ENCODE data around the gene OPCML.

Gene OPCML

GRCh38 chr11:132595246-132595645, 937.1 kb downstream of the OPCML start:
- no peak overlapping the region for H3K4me3 ChIP-seq (ENCODE audit: low read length)
- no peak for DNase-seq (ENCODE audit: low read depth)
- TF ChIP-seq CTCF (conservative IDR thresholded peaks at IDR 0.05; ENCODE audit: low read length): no peak

- TF ChIP-seq CTCF (conservative IDR thresholded peaks at IDR 0.05; ENCODE audit: low read length): no peak
- H3K4me3 ChIP-seq (ENCODE audit: low read length): no peak overlapping the region
- no peak for DNase-seq (ENCODE audit: low read depth)
These were observed 941.3 kb downstream of the OPCML start for GRCh38 chr11:132590986-132591385.

GRCh38 chr11:132590554-132590953, 941.7 kb downstream of the OPCML start:
- TF ChIP-seq CTCF (conservative IDR thresholded peaks at IDR 0.05; ENCODE audit: low read length): no peak
- H3K4me3 ChIP-seq (ENCODE audit: low read length): no peak overlapping the region
- DNase-seq (ENCODE audit: low read depth): no peak

- TF ChIP-seq CTCF (conservative IDR thresholded peaks at IDR 0.05; ENCODE audit: low read length): no peak
- H3K4me3 ChIP-seq (ENCODE audit: low read length): no peak overlapping the region
- DNase-seq (ENCODE audit: low read depth): no peak
These were observed 942.5 kb downstream of the OPCML start for GRCh38 chr11:132589791-132590190.

GRCh38 chr11:132588366-132588765, 943.9 kb downstream of the OPCML start:
- no peak overlapping the region for H3K4me3 ChIP-seq (ENCODE audit: low read length)
- DNase-seq (ENCODE audit: low read depth): peak; percentile 85
- no peak for TF ChIP-seq CTCF (conservative IDR thresholded peaks at IDR 0.05; ENCODE audit: low read length)

GRCh38 chr11:132587716-132588115, 944.6 kb downstream of the OPCML start:
- no peak for TF ChIP-seq CTCF (conservative IDR thresholded peaks at IDR 0.05; ENCODE audit: low read length)
- H3K4me3 ChIP-seq (ENCODE audit: low read length): no peak overlapping the region
- DNase-seq (ENCODE audit: low read depth): no peak

GRCh38 chr11:132586801-132587200, 945.5 kb downstream of the OPCML start:
- H3K4me3 ChIP-seq (ENCODE audit: low read length): no peak overlapping the region
- TF ChIP-seq CTCF (conservative IDR thresholded peaks at IDR 0.05; ENCODE audit: low read length): peak; percentile 40; the same call in 1 of the 2 replicates
- peak; percentile 86 for DNase-seq (ENCODE audit: low read depth)

Measured in AG10803 (cell line).